ENCODE data around the gene PRKAG2. TPM values are rescaled to one million over a fixed set of nuclear protein-coding genes. Genes with fewer than 3 reads are reported as not detected.
A peak's percentile ranks its signal among the peaks of the same experiment; 100 is the strongest.

PRKAG2 gene
- total and polyA plus RNA-seq, 4 donors, result 17.5 to 33.3 (median 23.9) TPM

- 89 to 94% methylated on average over 13 to 17 of the region's 19 CpGs for WGBS, 2 donors
- DNase-seq (no peak), ATAC-seq (ENCODE audit: insufficient read depth, low FRiP score) (no peak)
- no peak for TF ChIP-seq CTCF (IDR thresholded peaks at IDR 0.05; ENCODE audit: control extremely low read depth, extremely low read depth)
- no peak overlapping the region for H3K9ac ChIP-seq (ENCODE audit: insufficient read depth in 1 of 2, low read length in 2 of 2)
- H3K36me3 ChIP-seq (ENCODE audit: control insufficient read depth in 4 of 4, insufficient read depth in 4 of 4, low read length in 4 of 4), result no peaks in the 10 kb centered on the region
- peaks cover 0 to 40% (median 12%) of the 10 kb centered on the region in 5 donors for H3K4me1 ChIP-seq (ENCODE audit: control insufficient read depth in 5 of 5, insufficient read depth in 5 of 5, low read length in 5 of 5)
- no peak overlapping the region for H3K4me3 ChIP-seq
- H3K27ac ChIP-seq (ENCODE audit: low read depth in 1 of 2, low read length in 1 of 2), result no peak overlapping the region
- no peaks in the 10 kb centered on the region for H3K9me3 ChIP-seq (ENCODE audit: control insufficient read depth in 4 of 4, insufficient read depth in 3 of 4, low read length in 3 of 4)
- H3K27me3 ChIP-seq (ENCODE audit: control insufficient read depth in 3 of 3, insufficient read depth in 3 of 3, low read length in 2 of 3), result peaks cover 0 to under 1% (median 0%) of the 10 kb centered on the region in 3 donors
These were observed 56.3 kb downstream of the PRKAG2 start for GRCh38 chr7:151820491-151821105.

GRCh38 chr7:151819866-151820265 lies 57.0 kb downstream of the PRKAG2 start:
- no peak for ATAC-seq (ENCODE audit: insufficient read depth, low FRiP score)
- Histone ChIP-seq H3K4me3 (no peak overlapping the region), H3K27ac (ENCODE audit: low read depth in 1 of 2, low read length in 1 of 2) (no peak overlapping the region), H3K9me3 (ENCODE audit: control insufficient read depth in 4 of 4, insufficient read depth in 3 of 4, low read length in 3 of 4) (no peaks in the 10 kb centered on the region), H3K27me3 (ENCODE audit: control insufficient read depth in 3 of 3, insufficient read depth in 3 of 3, low read length in 2 of 3) (peaks cover 0 to 3% (median 0%) of the 10 kb centered on the region in 3 donors), H3K9ac (ENCODE audit: insufficient read depth in 1 of 2, low read length in 2 of 2) (no peak overlapping the region), H3K4me1 (ENCODE audit: control insufficient read depth in 5 of 5, insufficient read depth in 5 of 5, low read length in 5 of 5) (peaks cover 0 to 36% (median 10%) of the 10 kb centered on the region in 5 donors), H3K36me3 (ENCODE audit: control insufficient read depth in 4 of 4, insufficient read depth in 4 of 4, low read length in 4 of 4) (no peaks in the 10 kb centered on the region)
- WGBS, 2 donors, result 77 to 84% methylated on average over 8 of the region's 8 CpGs
- TF ChIP-seq CTCF (IDR thresholded peaks at IDR 0.05; ENCODE audit: control extremely low read depth, extremely low read depth), result no peak
- DNase-seq, result peak; percentile 40 to 67 (median 47)

- no peaks in the 10 kb centered on the region for H3K9me3 ChIP-seq (ENCODE audit: control insufficient read depth in 4 of 4, insufficient read depth in 3 of 4, low read length in 3 of 4)
- no peak for ATAC-seq (ENCODE audit: insufficient read depth, low FRiP score)
- WGBS, 2 donors, result 68 to 84% methylated on average over 18 of the region's 18 CpGs
- no peaks in the 10 kb centered on the region for H3K36me3 ChIP-seq (ENCODE audit: control insufficient read depth in 4 of 4, insufficient read depth in 4 of 4, low read length in 4 of 4)
- TF ChIP-seq CTCF (IDR thresholded peaks at IDR 0.05; ENCODE audit: control extremely low read depth, extremely low read depth), result no peak
- peaks cover 0 to 4% (median 0%) of the 10 kb centered on the region in 3 donors for H3K27me3 ChIP-seq (ENCODE audit: control insufficient read depth in 3 of 3, insufficient read depth in 3 of 3, low read length in 2 of 3)
- H3K27ac ChIP-seq (ENCODE audit: low read depth in 1 of 2, low read length in 1 of 2), result no peak overlapping the region
- no peak overlapping the region for H3K4me3 ChIP-seq
- no peak overlapping the region for H3K9ac ChIP-seq (ENCODE audit: insufficient read depth in 1 of 2, low read length in 2 of 2)
- peak in 1 of 3 donors; percentile 32 for DNase-seq
- H3K4me1 ChIP-seq (ENCODE audit: control insufficient read depth in 5 of 5, insufficient read depth in 5 of 5, low read length in 5 of 5), result peaks cover 0 to 35% (median 6%) of the 10 kb centered on the region in 5 donors
These were observed 58.0 kb downstream of the PRKAG2 start for GRCh38 chr7:151818674-151819519.
